Measurements from ENCODE around the gene PAN2. TPM values are rescaled to one million over a fixed set of nuclear protein-coding genes. Genes with fewer than 3 reads are reported as not detected.

PAN2 gene
- total RNA-seq, 1 experiment from 2014 or later: 53.5 TPM

DNA sequence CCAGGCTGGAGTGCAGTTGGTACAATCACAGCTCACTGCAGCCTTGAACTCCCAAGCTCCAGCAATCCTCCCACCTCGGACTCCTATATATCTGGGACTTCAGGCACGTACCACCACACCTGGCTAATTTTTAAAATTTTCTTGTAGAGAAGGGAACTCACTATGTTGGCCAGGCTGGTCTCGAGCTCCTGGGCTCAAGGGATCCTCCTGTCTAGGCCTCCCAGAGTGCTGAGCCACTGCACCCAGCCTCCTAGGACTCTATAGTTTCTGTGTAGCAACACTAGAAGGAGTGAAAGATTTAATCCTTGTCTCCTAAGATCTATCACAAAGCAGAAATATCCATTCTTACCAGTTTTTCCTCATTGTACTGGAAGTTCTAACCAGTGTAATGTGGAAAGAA, 33.1 kb upstream of the PAN2 start:
- no TSS peak for BruUV-seq (replicated peaks)
- DNase-seq: no peak
- Mint-ChIP-seq H3K27ac (ENCODE audit: unreplicated experiment) (no peak overlapping the region), H3K4me3 (ENCODE audit: low read depth, unreplicated experiment) (no peak overlapping the region), H3K36me3 (ENCODE audit: insufficient read depth, unreplicated experiment) (no peaks in the 10 kb centered on the region), H3K9me3 (ENCODE audit: low read depth, unreplicated experiment) (no peaks in the 10 kb centered on the region), H3K4me1 (ENCODE audit: low read depth, unreplicated experiment) (no peaks in the 10 kb centered on the region), H3K27me3 (ENCODE audit: unreplicated experiment) (no peaks in the 10 kb centered on the region)
- CTCF ChIA-PET: no interaction called here
- TF ChIP-seq, protein P1, sequence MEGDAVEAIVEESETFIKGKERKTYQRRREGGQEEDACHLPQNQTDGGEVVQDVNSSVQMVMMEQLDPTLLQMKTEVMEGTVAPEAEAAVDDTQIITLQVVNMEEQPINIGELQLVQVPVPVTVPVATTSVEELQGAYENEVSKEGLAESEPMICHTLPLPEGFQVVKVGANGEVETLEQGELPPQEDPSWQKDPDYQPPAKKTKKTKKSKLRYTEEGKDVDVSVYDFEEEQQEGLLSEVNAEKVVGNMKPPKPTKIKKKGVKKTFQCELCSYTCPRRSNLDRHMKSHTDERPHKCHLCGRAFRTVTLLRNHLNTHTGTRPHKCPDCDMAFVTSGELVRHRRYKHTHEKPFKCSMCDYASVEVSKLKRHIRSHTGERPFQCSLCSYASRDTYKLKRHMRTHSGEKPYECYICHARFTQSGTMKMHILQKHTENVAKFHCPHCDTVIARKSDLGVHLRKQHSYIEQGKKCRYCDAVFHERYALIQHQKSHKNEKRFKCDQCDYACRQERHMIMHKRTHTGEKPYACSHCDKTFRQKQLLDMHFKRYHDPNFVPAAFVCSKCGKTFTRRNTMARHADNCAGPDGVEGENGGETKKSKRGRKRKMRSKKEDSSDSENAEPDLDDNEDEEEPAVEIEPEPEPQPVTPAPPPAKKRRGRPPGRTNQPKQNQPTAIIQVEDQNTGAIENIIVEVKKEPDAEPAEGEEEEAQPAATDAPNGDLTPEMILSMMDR (IDR thresholded peaks at IDR 0.05; ENCODE audit: unreplicated experiment): no peak
- intact Hi-C loops (cut with micrococcal nuclease; ENCODE audit: unreplicated experiment): loop anchor here (10.0 kb wide), 1 partner anchor 98 kb away; the partner anchor contains the start of gene SPRYD4

DNA sequence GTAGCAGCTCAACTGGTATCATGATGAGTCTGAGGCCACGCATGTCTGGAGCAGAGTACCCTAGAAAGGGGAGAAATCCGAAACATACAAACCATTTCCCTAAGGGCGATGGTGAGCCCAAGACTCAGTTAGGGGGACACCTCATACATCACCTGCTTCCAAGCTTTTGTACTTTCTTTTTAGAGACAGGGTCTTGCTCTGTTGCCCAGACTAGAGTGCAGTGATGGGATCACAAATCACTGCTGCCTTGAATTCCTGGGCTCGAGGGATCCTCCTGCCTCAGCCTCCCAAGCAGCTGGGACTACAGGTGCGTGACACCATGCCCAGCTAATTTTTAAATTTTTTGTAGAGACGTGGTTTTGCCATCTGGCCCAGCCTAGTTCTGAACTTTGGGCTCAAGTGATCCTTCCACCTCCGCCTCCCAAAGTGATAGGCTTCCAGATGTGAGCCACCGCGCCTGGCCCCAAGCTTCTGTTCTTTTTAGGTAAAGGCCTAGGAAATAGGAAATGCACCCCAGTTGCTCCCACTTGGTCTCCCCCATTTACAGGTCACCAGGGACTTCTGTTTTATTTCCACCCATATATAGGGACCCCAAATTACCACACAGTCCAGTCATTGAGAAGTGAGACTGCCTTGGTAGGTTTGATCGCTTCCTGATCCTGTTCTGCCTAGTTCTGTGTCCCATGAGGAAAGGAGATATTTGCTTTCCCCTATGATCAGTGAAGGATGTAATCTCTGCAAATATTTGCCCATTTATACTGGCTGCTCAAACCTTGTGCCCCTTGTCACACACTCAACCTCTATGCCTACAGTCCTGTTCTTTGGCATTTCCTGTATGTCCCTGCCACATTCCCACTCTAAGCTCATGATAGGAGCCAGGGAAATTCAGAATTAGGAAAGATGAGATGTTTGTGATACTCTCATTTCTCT, 28.6 kb upstream of the PAN2 start, which contains the start of gene APOF:
Gene APOF, minus strand, starts transcription at position 728 of the 930 bp plus-strand sequence. Its CDS starts 112 bp downstream, at position 616.
- no peak for DNase-seq
- Mint-ChIP-seq H3K4me3 (ENCODE audit: low read depth, unreplicated experiment) (no peak within 1 kb of the TSS), H3K27ac (ENCODE audit: unreplicated experiment) (no peak within 1 kb of the TSS), H3K4me1 (ENCODE audit: low read depth, unreplicated experiment) (peaks cover 8% of the 10 kb centered on the region), H3K27me3 (ENCODE audit: unreplicated experiment) (no peaks in the 10 kb centered on the region), H3K9me3 (ENCODE audit: low read depth, unreplicated experiment) (no peaks in the 10 kb centered on the region), H3K36me3 (ENCODE audit: insufficient read depth, unreplicated experiment) (peaks cover 30% of the 10 kb centered on the region)
- CTCF ChIA-PET: interaction anchor here (0.7 kb wide), 1 partner anchor 132 kb away, joined by 3 read pairs; no protein-coding TSS in a partner anchor
- TF ChIP-seq, protein P1 (IDR thresholded peaks at IDR 0.05; ENCODE audit: unreplicated experiment): no peak
- intact Hi-C loops (cut with micrococcal nuclease; ENCODE audit: unreplicated experiment): loop anchor here (10.0 kb wide), 1 partner anchor 102 kb away; the partner anchor contains the start of gene SPRYD4
- BruUV-seq (replicated peaks): no TSS peak

- CTCF ChIA-PET: no interaction called here
- H3K36me3 Mint-ChIP-seq (ENCODE audit: insufficient read depth, unreplicated experiment): peaks cover 30% of the 10 kb centered on the region
- no TSS peak for BruUV-seq (replicated peaks)
- TF ChIP-seq, protein P1 (IDR thresholded peaks at IDR 0.05; ENCODE audit: unreplicated experiment): no peak
- no peaks in the 10 kb centered on the region for H3K27me3 Mint-ChIP-seq (ENCODE audit: unreplicated experiment)
- intact Hi-C loops (cut with micrococcal nuclease; ENCODE audit: unreplicated experiment): loop anchor here (10.0 kb wide), 1 partner anchor 103 kb away; the partner anchor contains the start of gene SPRYD4
- no peak for DNase-seq
- no peaks in the 10 kb centered on the region for H3K9me3 Mint-ChIP-seq (ENCODE audit: low read depth, unreplicated experiment)
- peak overlapping the region; percentile 63 for H3K27ac Mint-ChIP-seq (ENCODE audit: unreplicated experiment)
- peak overlapping the region; percentile 89 for H3K4me3 Mint-ChIP-seq (ENCODE audit: low read depth, unreplicated experiment)
- H3K4me1 Mint-ChIP-seq (ENCODE audit: low read depth, unreplicated experiment): peaks cover 8% of the 10 kb centered on the region
These were observed 27.8 kb upstream of the PAN2 start for GRCh38 chr12:56361487-56362129.
